Adrenal gland (tissue), 5 donors: Measurements from ENCODE around the gene SPOP.

Experiments used
- CTCF ChIP-seq, 6 experiments: fragments of 450-650 bp in 4 of 6; fragments of 200-600 bp in 2 of 6; sonication (generic) in 1 of 6; IDR thresholded peaks; 1 replicate in 5 of 6; 2 replicates in 1 of 6; pipeline versions ENCODE4 v1.5.1 to v1.8.0; 2016 to 2021; ENCODE audit warnings: antibody characterized with exemption in 6 of 6, mild to moderate bottlenecking in 2 of 6, moderate library complexity in 1 of 6
- POLR2A ChIP-seq, 2 donors: fragments of 450-650 bp; IDR thresholded peaks; one replicate each; pipeline ENCODE4 v1.6.1; 2017; ENCODE audit warnings: antibody characterized with exemption in 2 of 2, mild to moderate bottlenecking in 2 of 2, moderate library complexity in 1 of 2
- donor health status: DM: no; HTN: no; CAD: no.

GRCh38 chr17:49571283-49571682 is 106.6 kb downstream of the SPOP start:
- TF ChIP-seq CTCF (IDR thresholded peaks at IDR 0.05) (no peak), POLR2A (IDR thresholded peaks at IDR 0.05) (no peak)
